Neural progenitor cell (in vitro differentiated cells): ENCODE results near the gene SIRPB2.

Source experiments
- CTCF ChIP-seq: fragments of 200-600 bp; sonication (generic); IDR thresholded peaks from 2 replicates; pipeline ENCODE4 v1.5.1; 2017; ENCODE audit warnings: antibody characterized with exemption, mild to moderate bottlenecking
- EZH2 ChIP-seq: fragments of 200-600 bp; sonication (generic); IDR thresholded peaks from 2 replicates; pipeline ENCODE4 v1.6.1; 2017; ENCODE audit warnings: antibody characterized with exemption, mild to moderate bottlenecking, moderate library complexity

DNA sequence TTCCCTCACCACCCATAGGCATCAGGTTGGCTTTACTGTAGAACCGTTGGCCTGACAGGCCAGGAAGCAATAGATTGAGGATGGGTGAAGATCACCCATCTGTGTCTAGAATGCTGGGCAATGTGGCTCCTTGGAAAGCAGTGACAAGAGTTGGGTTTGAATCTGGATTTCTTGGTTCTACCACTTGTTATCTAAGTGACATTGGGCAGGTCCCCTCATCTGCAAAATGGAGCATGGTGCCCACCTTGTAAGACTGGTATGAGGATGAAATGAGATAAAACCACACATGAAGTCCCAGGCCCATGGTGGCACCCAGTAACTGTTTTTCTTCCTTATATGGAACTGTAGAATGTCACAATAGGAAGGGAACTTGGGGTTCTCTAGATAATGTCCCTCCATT is 22.6 kb upstream of the SIRPB2 start:
- TF ChIP-seq CTCF (no peak), EZH2 (no peak)
